Vagina (tissue), 2 donors: Measurements from ENCODE around the gene NHLH2. TPM values are rescaled to one million over a fixed set of nuclear protein-coding genes. Genes with fewer than 3 reads are reported as not detected.

ENCODE experiments used
- DNase-seq, 2 donors: peaks; one replicate each; pipeline ENCODE4 v3.0.0-alpha.2; 2017; ENCODE audit errors: extremely low spot score in 2 of 2
- H3K27ac ChIP-seq: fragments of 200-600 bp; sonication (generic); one replicate; pipeline ENCODE4 v1.5.1; 2019
- H3K27me3 ChIP-seq: fragments of 200-600 bp; sonication (generic); one replicate; pipeline ENCODE4 v1.5.1; 2019
- H3K36me3 ChIP-seq, 2 donors: fragments of 200-600 bp; sonication (generic); one replicate each; pipeline ENCODE4 v1.5.1; 2017 to 2019
- H3K4me1 ChIP-seq: fragments of 200-600 bp; sonication (generic); one replicate; pipeline ENCODE4 v1.5.1; 2019
- H3K4me3 ChIP-seq, 2 donors: fragments of 200-600 bp; sonication (generic); 1 replicate in 1 of 2; 2 replicates in 1 of 2; pipeline ENCODE4 v1.5.1; 2016 to 2019
- H3K9me3 ChIP-seq: fragments of 200-600 bp; sonication (generic); one replicate; pipeline ENCODE4 v1.5.1; 2019
- POLR2A ChIP-seq, 2 donors: fragments of 450-650 bp; IDR thresholded peaks; one replicate each; pipeline ENCODE4 v1.6.1; 2017; ENCODE audit warnings: antibody characterized with exemption in 2 of 2, mild to moderate bottlenecking in 2 of 2, moderate library complexity in 2 of 2
- POLR2AphosphoS5 ChIP-seq, 2 donors: sonication (generic); formaldehyde crosslinking; IDR thresholded peaks; one replicate each; pipeline ENCODE4 v1.9.0; 2017; ENCODE audit warnings: antibody characterized with exemption in 2 of 2, mild to moderate bottlenecking in 2 of 2, low read depth in 1 of 2; ENCODE audit not compliant: insufficient read depth in 1 of 2
- intact Hi-C: fragments of 100-400 bp; cut with DNase I; formaldehyde crosslinking; loops from one replicate; pipeline ENCODE4 v1.15.1; 2023
- total RNA-seq: library from RNA; depleted of rRNA; stranded (reverse); fragments of >200 nt; gene quantifications from one replicate; pipeline ENCODE4 v1.2.3, GENCODE V29; 2016
- TF ChIP-seq, protein P1 (sequence below), 3 experiments: fragments of 450-650 bp in 2 of 3; fragments of 200-600 bp in 1 of 3; sonication (generic) in 1 of 3; IDR thresholded peaks; one replicate each; pipeline ENCODE4 v1.5.1; 2017 to 2019; ENCODE audit warnings: antibody characterized with exemption in 3 of 3, mild to moderate bottlenecking in 2 of 3, moderate library complexity in 2 of 3

NHLH2 gene
- total RNA-seq, 1 donor from 2014 or later, result 0.25 TPM

GRCh38 chr1:115850937-115851336 is 10.0 kb upstream of the NHLH2 start:
- Histone ChIP-seq H3K27ac (no peak overlapping the region), H3K27me3 (no peaks in the 10 kb centered on the region), H3K36me3 (no peaks in the 10 kb centered on the region), H3K9me3 (no peaks in the 10 kb centered on the region), H3K4me1 (no peaks in the 10 kb centered on the region), H3K4me3 (no peak overlapping the region)
- DNase-seq, result no peak
- intact Hi-C loops, result no loop called here
- TF ChIP-seq, protein P1, sequence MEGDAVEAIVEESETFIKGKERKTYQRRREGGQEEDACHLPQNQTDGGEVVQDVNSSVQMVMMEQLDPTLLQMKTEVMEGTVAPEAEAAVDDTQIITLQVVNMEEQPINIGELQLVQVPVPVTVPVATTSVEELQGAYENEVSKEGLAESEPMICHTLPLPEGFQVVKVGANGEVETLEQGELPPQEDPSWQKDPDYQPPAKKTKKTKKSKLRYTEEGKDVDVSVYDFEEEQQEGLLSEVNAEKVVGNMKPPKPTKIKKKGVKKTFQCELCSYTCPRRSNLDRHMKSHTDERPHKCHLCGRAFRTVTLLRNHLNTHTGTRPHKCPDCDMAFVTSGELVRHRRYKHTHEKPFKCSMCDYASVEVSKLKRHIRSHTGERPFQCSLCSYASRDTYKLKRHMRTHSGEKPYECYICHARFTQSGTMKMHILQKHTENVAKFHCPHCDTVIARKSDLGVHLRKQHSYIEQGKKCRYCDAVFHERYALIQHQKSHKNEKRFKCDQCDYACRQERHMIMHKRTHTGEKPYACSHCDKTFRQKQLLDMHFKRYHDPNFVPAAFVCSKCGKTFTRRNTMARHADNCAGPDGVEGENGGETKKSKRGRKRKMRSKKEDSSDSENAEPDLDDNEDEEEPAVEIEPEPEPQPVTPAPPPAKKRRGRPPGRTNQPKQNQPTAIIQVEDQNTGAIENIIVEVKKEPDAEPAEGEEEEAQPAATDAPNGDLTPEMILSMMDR (IDR thresholded peaks at IDR 0.05), result no peak
- TF ChIP-seq POLR2AphosphoS5 (IDR thresholded peaks at IDR 0.05; ENCODE audit: insufficient read depth in 1 of 2, low read depth in 1 of 2) (no peak), POLR2A (IDR thresholded peaks at IDR 0.05) (no peak)

DNA sequence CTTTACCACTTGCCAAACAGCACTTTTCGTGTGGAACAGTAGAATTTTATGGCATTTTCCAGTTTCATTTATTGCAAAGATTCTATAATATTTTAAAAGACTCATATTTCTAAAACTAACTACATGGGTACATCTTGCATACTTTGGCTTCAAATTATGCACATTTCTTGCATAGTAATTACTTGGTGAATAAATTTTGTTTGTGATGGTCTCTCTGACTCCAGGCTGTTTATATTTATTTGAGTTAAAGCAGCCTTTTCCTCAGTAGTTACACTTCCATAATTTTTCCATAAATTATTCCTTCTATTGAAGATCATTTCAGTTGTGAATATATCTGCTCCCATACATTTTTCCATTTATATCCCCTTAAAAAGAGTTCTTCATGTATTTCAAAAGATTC is 6.9 kb upstream of the NHLH2 start:
- no peaks in the 10 kb centered on the region for H3K27me3 ChIP-seq
- no peaks in the 10 kb centered on the region for H3K36me3 ChIP-seq
- no peak for DNase-seq
- H3K4me1 ChIP-seq, result no peaks in the 10 kb centered on the region
- TF ChIP-seq, protein P1 (IDR thresholded peaks at IDR 0.05), result no peak
- TF ChIP-seq POLR2AphosphoS5 (IDR thresholded peaks at IDR 0.05; ENCODE audit: insufficient read depth in 1 of 2, low read depth in 1 of 2) (no peak), POLR2A (IDR thresholded peaks at IDR 0.05) (no peak)
- intact Hi-C loops, result no loop called here
- no peak overlapping the region for H3K27ac ChIP-seq
- H3K9me3 ChIP-seq, result no peaks in the 10 kb centered on the region
- H3K4me3 ChIP-seq, result no peak overlapping the region

- no peak for TF ChIP-seq POLR2A (IDR thresholded peaks at IDR 0.05)
- no peak for TF ChIP-seq POLR2AphosphoS5 (IDR thresholded peaks at IDR 0.05; ENCODE audit: insufficient read depth in 1 of 2, low read depth in 1 of 2)
- TF ChIP-seq, protein P1 (IDR thresholded peaks at IDR 0.05), result no peak
- no peak for DNase-seq
- Histone ChIP-seq H3K4me3 (no peak overlapping the region), H3K9me3 (no peaks in the 10 kb centered on the region), H3K27me3 (no peaks in the 10 kb centered on the region), H3K4me1 (peaks cover 19% of the 10 kb centered on the region), H3K27ac (no peak overlapping the region), H3K36me3 (no peaks in the 10 kb centered on the region)
- intact Hi-C loops, result no loop called here
Measured at GRCh38 chr1:115842948-115843347, 2.0 kb upstream of the NHLH2 start.

- H3K4me3 ChIP-seq, result peak overlapping the region; percentile 36 to 39
- H3K4me1 ChIP-seq, result peaks cover 23% of the 10 kb centered on the region
- no peaks in the 10 kb centered on the region for H3K9me3 ChIP-seq
- DNase-seq, result no peak
- no peaks in the 10 kb centered on the region for H3K27me3 ChIP-seq
- TF ChIP-seq, protein P1 (IDR thresholded peaks at IDR 0.05), result no peak
- TF ChIP-seq POLR2AphosphoS5 (IDR thresholded peaks at IDR 0.05; ENCODE audit: insufficient read depth in 1 of 2, low read depth in 1 of 2), result no peak
- no peak for TF ChIP-seq POLR2A (IDR thresholded peaks at IDR 0.05)
- no peaks in the 10 kb centered on the region for H3K36me3 ChIP-seq
- intact Hi-C loops, result no loop called here
- no peak overlapping the region for H3K27ac ChIP-seq
Measured at GRCh38 chr1:115839679-115840237, 1.2 kb downstream of the NHLH2 start.

DNA sequence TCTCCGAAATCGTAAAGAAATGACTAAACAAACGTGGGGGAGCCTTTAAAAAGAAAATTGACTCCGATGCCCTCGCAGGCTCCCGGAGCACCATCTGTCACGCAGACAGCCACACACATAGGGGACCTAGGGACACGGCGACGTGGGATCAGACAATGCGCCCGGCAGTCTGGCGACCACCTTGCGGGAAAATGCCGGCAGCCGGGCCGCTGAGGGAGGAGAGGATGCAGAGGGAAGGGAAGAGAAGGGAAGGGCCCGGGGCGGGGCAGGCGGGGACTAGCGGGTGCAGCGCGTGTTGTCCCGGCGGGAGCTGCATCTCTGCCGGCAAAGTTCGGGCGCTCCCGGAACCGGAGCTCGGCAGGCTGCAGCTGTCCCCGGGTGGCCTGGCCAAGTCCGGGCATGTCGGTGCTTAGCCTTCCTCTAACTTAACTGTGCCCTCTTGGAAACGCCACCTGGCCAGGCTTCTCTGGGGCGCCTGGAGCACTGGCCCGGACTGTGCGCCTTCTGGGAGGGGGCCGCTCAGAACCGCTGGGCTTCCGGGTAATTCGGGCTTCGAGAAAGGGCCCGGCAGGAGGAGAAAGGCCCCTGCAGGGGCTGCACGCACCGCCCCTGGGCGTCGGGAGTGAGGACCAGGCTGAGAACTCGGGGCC is 1.8 kb downstream of the NHLH2 start:
- intact Hi-C loops, result no loop called here
- DNase-seq, result no peak
- Histone ChIP-seq H3K4me3 (peak overlapping the region; percentile 36 to 39), H3K9me3 (no peaks in the 10 kb centered on the region), H3K4me1 (peaks cover 23% of the 10 kb centered on the region), H3K27me3 (no peaks in the 10 kb centered on the region), H3K36me3 (no peaks in the 10 kb centered on the region), H3K27ac (no peak overlapping the region)
- TF ChIP-seq POLR2AphosphoS5 (IDR thresholded peaks at IDR 0.05; ENCODE audit: insufficient read depth in 1 of 2, low read depth in 1 of 2), result peak in 1 of 2 donors; percentile 19
- TF ChIP-seq POLR2A (IDR thresholded peaks at IDR 0.05), result no peak
